Head of caudate nucleus (tissue), 42 donors: Measurements from ENCODE around the gene IL24.

ENCODE experiments used
- DNase-seq, 42 donors: peaks; one replicate each; pipeline versions ENCODE4 v3.0.0 to v3.0.0-alpha.2; 2020 to 2021; ENCODE audit warnings: mixed read lengths in 7 of 42
- intact Hi-C: fragments of 100-400 bp; cut with DNase I; formaldehyde crosslinking; loops from one replicate; pipeline ENCODE4 v1.15.0; 2022

IL24 gene

DNA sequence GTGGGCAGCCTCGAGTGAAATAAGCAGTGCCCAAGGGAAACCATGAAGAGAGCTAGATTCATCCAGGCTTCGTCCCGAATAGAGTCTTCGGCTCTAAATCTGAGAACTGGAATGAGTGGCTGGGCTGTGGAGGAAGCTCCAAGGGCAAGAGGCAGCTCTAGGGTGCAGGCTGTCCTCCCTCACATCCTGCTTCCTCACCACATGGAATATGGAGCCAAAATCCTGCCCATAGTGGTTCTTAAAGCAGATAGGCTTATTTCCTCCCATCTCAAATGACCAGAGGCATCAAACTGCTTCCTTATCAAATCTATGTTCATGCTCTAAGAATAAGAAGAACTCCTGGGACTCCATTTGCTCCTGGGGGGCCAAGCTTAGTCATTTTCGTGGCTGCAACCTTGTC, 2.5 kb downstream of the IL24 start:
- DNase-seq = no peak
- intact Hi-C loops = no loop called here

DNA sequence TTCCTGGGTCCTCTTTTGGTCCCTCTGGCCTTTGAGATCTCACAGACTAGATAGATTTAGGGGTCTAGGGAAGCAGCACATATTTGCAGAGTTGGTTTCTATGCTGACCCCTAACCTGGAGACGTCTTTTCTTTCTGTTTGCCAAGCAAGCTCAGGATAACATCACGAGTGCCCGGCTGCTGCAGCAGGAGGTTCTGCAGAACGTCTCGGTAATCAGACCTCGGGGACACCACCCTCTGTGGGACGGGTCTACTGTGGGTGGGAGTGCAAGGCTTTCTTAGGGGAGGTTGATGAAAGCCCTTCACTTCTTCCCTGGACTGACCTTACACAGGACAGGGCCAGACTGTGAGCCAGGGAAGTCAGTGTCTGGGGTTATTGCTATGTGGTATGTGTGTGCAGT, 2.9 kb downstream of the IL24 start:
- peak in 1 of 42 donors; percentile 6 for DNase-seq
- intact Hi-C loops = no loop called here

DNA sequence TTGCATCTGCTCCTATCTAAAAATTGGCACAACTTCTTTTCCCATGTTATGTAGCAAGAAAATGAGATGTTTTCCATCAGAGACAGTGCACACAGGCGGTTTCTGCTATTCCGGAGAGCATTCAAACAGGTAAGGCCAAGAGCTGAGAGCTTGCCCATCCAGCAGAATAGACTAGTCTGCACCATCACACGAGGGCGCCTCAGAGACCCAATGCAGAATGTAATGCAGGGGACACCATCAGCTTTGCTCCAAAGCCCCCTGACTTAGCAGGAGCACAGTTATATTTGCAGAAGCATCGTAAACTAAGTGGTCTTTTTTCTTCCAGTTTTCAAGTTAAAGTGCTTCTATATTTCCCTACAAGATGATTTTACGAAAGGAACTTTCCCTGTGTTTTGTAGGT, 4.7 kb downstream of the IL24 start:
- no peak for DNase-seq
- intact Hi-C loops = no loop called here

DNA sequence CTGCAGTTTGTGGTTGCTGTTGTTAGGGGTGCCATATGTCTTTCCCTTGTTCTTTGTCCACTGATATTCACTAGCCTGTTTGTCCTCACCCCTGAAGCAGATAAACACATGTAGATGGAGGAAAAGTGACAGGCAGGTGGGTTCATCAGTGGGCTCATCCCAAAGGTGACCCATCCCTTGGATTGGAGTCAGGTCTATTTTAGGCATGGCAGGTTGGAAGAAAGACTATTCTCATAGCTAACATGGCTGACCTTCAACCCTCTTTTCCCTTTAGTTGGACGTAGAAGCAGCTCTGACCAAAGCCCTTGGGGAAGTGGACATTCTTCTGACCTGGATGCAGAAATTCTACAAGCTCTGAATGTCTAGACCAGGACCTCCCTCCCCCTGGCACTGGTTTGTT, 5.5 kb downstream of the IL24 start:
- intact Hi-C loops = no loop called here
- DNase-seq = no peak

DNA sequence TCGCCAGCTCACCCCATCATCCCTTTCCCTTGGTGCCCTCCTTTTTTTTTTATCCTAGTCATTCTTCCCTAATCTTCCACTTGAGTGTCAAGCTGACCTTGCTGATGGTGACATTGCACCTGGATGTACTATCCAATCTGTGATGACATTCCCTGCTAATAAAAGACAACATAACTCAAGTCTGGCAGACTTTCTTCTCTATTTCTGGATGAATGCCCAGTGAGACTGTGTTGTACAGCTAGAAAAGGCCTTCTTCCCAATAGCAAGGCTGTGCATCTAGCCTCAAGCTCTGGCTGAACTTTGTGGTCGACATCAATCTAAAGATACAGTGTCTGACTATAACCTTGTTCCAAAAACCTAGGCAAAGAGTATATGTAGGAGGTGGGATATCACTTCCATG, 6.4 kb downstream of the IL24 start:
- no peak for DNase-seq
- intact Hi-C loops = no loop called here

DNA sequence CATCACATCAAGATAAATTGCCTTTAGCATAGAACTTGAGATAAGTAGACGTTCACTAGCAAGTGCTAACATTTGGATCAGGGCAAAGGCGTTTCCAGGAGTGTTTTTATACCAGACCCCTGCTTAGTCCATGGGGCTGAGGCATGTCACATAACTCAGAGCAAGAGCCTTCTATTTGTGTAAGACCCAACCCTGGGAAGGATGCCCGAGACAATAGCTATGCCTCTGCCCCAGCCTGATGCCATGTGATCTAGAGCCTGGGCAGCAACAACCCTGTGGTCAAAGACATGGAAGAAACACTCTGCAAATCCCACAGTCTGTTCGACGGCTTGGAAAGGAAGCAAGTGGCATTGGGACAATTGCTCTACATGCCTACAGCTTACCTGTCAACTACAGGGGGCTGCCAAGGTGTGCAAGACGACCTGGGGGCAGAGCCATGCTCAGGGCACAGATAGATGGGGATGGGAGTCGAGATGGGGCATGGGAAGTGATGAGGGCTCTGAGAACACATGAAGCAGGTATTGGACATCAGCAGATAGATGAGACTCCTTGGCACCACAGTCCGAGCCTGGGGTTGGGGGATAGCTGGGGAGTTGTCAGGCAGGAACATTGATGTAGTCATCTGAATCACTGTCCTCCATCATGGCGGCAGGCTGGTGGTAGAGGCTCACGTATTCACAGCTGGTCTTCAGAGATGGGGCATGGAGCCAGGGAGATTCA, 7.3 kb downstream of the IL24 start:
- intact Hi-C loops = no loop called here
- no peak for DNase-seq

DNA sequence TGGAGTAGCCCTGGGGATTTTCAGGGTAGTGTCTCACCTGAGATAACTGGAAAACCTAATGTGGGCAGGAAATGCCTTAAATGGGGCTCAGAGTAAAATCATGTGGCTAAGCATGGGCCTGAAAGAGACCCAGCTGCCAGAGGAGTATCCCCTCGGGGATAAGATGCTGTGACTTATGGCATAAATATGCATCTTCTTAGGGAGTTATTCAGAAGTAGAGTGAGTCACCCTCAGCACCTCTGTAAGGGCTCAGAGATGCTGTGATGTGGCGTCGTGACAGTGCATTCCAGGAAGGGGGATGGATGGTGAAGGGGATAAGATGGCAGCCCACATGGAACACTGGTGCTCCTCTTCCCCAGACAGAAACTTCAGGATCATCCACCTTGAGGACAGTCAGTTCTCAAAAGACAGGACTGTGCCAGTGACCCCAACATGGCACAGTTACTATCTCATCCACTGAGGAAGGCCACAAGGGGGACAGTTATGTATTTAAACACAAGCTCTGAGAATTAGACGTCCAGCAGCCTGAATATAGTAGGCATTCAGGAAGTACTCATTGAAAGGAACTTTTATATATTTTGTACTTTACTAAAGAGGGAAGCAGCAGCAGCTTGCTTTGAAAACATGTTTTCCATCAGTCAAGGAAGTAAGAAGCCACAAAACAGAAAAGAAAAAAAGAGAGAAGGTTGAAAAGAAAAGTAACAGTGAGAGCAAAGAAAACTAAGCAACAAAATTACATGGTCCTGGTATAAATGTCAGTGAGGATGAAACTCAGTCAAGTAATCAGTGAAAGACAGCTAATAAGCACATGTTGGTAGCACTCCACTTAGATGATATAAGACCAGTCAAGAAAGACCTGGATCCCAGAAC, 8.3 kb downstream of the IL24 start:
- intact Hi-C loops = no loop called here
- no peak for DNase-seq

DNA sequence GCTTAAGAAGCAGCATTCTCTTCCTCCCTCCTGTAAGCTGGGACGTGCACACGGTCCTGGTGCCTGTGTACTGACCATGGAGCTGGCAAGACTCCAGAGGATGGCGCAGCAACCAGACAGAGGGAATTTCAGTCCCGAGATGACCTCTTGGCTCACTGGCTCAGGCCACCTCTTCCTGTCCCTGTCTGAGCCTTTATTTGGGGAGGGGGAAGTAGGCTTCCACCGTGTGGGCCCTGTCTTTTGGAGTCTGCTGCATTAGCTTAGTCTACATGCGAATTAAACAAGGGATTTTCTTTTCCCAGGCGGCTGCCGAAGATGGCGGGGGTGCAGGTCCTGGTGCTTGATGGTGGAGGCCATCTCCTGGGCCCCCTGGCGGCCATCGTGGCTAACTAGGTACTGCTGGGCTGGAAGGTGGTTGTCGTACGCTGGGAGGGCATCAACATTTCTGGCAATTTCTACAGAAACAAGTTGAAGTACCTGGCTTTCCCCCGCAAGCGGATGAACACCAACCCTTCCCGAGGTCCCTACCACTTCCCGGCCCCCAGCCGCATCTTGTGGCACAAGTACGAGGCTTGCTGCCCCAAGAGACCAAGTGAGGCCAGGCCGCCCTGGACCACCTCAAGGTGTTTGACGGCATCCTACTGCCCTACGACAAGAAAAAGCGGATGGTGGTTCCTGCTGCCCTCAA, 10.2 kb downstream of the IL24 start:
- intact Hi-C loops = no loop called here
- no peak for DNase-seq

DNA sequence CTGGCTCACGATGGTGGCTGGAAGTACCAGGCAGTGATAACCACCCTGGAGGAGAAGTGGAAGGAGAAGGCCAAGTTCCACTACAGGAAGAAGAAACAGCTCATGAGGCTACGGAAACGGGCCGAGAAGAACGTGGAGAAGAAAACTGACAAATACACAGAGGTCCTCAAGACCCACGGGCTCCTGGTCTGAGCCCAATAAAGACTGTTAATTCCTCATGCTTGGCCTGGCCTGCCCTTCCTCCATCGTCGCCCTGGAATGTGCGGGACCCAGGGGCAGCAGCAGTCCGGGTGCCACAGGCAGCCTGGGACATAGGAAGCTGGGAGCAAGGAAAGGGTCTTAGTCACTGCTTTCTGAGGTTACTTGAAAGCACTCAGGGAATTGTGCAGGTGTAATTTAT, 10.8 kb downstream of the IL24 start:
- no peak for DNase-seq
- intact Hi-C loops = no loop called here

DNA sequence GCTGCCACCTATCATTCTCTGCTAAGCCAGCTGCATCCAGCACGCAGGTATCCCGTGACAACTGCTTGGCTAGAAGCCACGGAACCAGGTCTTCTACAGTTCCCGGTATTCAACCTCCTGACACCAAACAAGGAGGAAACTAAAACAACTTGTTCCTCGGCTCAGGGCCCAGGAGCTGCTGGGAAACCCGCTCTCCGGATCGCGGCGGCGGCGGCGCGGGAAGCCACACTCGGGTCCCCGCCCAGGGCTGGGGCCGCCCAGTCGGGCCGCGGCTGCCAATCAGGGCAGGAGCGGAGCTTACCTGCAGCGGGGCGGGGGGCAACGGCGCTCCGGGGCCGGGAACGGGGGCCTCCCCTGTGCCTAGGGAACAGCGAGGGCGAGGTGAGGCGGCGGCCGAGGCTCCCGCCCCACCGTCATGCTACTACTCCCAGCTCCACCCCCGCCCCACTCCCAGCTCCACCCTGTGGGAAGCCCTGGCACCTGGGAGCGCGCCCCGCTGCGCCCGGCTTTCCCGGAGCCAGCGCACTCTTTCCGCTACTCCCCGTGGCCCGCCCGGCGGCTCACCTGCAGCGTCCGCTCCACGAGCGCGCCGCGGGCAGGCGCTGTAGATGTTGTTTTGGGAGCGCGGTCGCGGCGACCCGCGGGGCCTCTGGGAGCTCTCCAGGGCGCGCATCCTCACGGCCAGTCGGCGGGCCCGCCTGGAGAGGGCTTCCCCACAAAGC, 12.1 kb downstream of the IL24 start:
- DNase-seq = peak in 39 of 42 donors; percentile 12 to 79 (median 49)
- intact Hi-C loops = no loop called here

DNA sequence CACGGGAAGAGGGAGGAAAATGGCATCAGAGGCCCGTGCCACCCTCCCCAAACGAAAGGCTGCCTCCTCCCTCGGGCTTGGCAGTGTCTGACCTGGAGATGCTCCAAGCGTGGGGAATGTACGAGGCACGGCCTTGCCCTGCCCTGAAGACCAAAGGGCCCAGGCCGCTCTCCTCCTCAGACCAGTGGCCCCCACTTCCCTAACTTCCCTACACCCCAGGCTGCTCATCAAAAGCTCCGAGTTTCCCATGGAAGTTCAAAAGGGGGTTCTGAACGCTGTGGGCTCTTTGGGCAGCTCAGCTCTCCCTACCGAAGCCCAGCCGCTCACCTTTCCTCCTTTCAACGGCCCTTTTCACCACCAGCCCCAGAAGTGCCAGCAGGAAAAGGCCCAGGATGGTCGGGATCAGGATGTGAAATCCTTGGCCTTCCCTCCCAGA, 12.7 kb downstream of the IL24 start:
- DNase-seq = no peak
- intact Hi-C loops = loop anchor here (5.0 to 10.0 kb wide), 2 partner anchors 178 to 275 kb away; partner anchors contain the start of gene DYRK3

DNA sequence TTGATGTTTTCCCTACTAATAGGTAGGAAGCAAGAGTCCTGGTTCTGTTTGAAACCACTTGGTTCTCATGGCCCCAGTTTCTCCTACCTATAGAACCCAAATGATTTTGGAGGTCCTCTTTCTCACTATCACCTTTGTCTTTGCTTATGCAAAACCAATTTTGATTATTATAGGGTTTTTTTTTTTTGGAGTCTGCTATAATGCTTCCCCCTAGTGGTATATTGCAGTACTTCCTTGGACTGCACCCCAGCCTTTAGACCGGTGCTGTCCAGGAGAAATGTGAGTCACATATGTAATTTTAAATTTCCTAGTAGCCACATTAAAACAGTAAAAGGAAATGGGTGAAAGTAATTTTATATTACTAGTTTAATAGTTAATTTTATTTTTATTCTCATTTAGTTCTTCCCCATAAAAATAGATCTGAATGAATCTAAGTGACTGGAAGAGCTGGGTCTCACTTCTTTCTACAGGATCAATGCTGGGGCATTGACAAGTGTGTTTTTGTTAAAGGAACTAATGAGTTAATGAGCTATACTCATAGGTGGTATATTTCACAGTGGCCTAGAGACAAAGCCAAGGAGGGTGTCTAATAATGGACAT, 13.9 kb downstream of the IL24 start:
- DNase-seq = peak in 15 of 42 donors; percentile 20 to 72 (median 27)
- intact Hi-C loops = loop anchor here (5.0 to 10.0 kb wide), 2 partner anchors 179 to 276 kb away; partner anchors contain the start of gene DYRK3

DNA sequence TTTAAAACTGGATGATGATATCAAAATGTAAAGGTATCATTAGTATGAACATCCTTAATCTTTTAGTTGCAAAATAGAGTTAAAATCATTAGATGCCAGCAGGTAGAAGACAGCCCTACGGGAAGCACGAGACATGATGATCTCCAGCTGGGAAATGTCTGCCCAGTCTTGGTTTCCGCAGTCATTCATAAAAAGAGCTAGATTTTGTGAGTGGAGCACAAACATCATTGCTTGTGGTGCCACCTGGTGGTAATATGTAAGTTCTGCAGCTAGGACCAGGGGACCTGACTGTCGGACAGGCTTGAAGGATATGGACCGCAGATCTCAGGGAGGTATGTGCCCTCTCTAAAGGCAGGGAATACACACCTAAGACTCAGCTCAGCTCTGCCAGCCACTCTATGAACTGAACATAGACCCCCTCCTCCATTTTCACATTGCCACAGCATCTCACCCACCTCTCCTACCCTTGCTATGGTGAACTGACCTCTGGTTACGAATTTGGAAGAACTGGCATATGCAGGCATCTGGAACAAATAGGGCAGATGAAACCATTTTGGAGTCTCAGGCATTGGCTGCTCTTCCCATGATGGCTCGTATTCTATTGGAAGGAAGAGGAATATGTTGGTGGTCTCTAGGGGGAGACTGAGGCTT, 15.3 kb downstream of the IL24 start:
- intact Hi-C loops = loop anchor here (5.0 to 10.0 kb wide), 2 partner anchors 180 to 278 kb away; partner anchors contain the start of gene DYRK3

DNA sequence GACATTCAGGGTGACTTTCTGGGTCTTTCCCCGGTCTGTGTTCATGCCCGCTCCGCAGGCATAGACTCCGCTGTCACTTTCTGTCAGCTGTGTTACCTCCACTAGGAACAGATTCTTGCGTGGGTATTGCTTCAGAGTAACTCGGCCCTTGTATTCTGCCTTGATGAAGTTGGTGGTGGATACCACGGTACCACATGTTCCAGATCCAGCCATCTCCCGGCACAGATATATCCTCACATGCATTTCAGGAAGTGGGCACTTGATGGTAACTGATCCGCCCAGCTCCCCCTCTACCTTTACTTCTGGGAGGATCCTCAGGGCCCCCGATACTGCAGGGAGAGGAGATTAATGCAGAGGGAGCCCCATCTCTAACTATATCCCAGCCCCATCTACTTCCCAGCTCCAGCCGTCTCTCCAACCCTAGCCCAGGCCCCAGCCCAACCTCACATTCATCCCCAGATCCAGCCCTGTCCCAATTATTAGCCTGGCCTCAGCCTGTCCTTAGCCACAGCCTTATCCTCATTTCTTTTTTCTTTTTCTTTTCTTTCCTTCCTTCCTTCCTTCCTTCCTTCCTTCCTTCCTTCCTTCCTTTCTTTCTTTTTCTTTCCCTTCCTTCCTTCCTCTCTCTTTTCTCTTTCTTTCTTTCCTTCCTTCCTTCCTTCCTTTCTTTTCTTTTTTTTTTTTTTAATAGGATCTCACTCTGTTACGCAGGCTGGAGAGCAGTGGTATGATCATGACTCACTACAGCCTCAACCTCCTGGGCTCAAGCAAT, 16.7 kb downstream of the IL24 start:
- intact Hi-C loops = loop anchor here (5.0 to 10.0 kb wide), 2 partner anchors 182 to 279 kb away; partner anchors contain the start of gene DYRK3
- no peak for DNase-seq

More for the DNA sequence above, 15.3 kb downstream of the IL24 start:
- DNase-seq = peak in 41 of 42 donors; percentile 13 to 89 (median 70)

DNA sequence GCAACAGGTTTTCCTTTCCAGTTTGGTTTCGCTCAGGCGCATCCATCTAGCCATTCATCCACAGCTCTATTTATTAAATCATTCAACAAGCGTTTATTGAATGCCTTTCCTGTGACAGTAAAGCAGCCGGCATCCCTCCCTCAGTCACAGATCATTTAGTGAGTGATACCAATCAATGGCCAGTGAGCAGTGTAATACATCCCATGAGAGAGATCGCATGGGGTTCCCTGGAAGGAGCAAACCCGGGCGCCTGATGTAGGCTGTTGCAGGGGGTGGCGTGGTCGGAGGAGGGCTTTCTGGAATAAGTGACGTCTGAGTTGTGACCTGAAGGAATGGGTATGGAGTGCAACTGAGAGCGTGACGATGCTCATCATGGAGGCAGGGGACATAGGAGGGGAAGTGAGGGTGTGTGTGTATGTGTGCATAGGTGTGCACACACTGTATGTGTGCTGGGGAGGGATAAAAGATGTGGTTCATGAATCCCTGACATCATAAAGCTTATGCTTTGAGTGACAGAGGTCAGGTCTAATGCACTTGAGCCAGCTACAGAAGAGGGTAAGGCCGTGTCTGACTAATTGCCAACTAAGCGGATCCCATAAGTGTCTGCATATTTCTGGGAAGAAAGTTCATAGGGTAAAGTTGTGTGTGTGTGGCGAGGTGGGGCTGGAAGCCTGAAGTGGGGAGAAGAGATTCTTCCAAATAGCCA, 17.9 kb downstream of the IL24 start:
- intact Hi-C loops = loop anchor here (10.0 kb wide), 1 partner anchor 280 kb away; the partner anchor contains the start of gene DYRK3
- no peak for DNase-seq

DNA sequence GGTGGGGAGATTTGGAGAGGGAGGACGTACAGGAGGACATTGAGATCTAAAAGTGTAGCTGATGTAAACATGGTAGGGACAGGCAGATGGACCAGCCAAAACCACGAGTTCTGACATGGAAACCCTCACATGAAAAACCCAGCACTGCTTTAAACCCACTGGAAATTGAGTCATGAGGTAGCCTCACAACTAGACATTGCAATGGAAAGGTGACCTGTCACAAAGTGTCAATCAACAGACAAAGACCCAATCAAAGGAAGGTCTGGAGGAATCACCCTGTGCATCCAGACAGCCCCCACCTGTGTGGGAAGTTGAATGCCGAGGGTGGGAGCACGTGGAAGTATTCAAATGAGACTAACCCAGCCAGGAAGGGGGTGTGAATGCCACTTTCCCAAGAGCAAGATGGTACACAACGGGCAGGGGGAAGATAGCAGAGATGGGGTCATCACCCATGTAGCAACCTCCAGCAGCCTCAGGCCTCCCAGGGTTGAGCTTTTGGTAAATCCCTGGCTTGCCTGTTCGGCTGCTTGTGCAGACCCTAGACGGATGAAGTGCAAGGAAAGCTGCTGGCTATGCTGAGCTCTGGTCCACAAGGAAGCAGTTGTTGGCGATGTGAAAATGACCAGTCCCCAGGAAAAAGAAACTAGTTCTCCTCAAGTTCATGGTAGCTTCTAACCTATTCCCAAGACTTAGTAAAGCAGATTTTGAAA, 18.9 kb downstream of the IL24 start:
- DNase-seq = no peak
- intact Hi-C loops = loop anchor here (10.0 kb wide), 1 partner anchor 281 kb away; the partner anchor contains the start of gene DYRK3
